C4-2B (cell line): Measurements from ENCODE around the gene TNPO1.

Source experiments
- H3K27ac ChIP-seq: fragments of 450-650 bp; 2 replicates; pipeline ENCODE4 v1.5.1; 2017
- ZFX ChIP-seq: fragments of 450-650 bp; IDR thresholded peaks from 2 replicates; pipeline ENCODE4 v1.6.1; 2017
- TF ChIP-seq, protein P1 (sequence below): fragments of 450-650 bp; conservative IDR thresholded peaks from 2 replicates; pipeline ENCODE4 v1.5.1; 2017; ENCODE audit warnings: mild to moderate bottlenecking

Gene TNPO1

DNA sequence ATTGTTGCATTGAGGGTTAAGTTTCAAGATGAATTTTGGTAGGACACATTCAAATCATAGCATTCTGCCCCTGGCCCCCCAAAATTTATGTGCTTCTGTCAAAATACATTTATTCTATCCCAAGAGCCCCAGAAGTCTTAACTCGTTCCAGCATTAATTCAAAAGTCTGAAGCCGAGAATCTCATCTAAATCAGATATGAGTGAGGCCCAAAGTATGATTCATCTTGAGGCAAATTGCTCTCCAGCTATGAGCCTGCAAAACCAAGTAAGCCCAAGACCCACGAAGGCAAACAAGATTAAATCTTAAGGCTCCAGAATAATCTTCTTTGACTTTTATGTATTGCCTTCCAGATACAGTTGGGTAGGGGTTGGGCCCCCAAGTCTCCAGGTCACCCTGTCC is 19.2 kb downstream of the TNPO1 start:
- TF ChIP-seq, protein P1, sequence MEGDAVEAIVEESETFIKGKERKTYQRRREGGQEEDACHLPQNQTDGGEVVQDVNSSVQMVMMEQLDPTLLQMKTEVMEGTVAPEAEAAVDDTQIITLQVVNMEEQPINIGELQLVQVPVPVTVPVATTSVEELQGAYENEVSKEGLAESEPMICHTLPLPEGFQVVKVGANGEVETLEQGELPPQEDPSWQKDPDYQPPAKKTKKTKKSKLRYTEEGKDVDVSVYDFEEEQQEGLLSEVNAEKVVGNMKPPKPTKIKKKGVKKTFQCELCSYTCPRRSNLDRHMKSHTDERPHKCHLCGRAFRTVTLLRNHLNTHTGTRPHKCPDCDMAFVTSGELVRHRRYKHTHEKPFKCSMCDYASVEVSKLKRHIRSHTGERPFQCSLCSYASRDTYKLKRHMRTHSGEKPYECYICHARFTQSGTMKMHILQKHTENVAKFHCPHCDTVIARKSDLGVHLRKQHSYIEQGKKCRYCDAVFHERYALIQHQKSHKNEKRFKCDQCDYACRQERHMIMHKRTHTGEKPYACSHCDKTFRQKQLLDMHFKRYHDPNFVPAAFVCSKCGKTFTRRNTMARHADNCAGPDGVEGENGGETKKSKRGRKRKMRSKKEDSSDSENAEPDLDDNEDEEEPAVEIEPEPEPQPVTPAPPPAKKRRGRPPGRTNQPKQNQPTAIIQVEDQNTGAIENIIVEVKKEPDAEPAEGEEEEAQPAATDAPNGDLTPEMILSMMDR, result no peak
- no peak for TF ChIP-seq ZFX
- H3K27ac ChIP-seq, result no peak overlapping the region

DNA sequence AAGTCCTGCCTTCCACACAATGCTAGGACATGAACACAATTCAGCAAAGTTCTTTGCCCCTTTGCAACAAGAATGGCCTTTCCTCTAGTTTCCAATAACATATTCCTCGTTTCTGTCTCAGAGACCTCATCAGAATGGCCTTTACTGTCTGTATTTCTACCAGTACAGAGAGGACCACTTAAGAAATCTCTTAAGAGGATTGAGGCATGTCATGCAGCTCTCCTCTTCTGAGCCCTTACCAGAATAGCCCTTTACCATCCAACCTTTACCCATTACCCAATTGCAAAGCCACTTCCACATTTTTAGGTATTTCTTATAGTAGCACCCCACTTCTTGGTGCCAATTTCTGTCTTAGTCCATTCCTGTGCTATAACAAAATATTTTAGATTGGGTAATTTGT is 20.3 kb downstream of the TNPO1 start:
- TF ChIP-seq ZFX, result no peak
- TF ChIP-seq, protein P1, result no peak
- H3K27ac ChIP-seq, result no peak overlapping the region

DNA sequence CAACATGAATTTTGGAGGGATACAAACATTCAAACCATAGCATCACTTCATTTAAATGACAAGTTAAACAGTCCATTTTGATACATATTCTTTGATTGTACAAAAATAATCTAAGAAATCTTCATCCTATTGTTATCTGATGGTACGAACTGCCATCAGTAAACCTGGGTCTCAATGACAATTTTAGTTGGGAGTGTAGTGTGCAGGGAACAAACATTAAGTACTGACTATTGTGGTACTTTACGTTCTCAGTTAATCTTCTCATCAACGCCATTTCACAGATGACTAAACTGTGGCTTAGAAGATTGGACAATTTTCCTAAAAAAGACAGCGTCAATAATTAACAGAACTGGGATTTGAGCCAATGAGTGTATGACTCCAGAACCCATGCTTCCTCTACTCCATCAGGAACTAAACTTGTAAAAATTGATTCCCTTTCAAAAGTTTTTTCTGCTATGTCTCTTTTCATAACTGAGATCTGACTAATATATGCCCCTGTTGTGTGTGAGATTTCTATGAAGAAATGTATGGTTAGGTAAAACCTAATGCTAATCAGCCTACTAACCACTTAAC is 21.1 kb downstream of the TNPO1 start:
- TF ChIP-seq ZFX, result no peak
- TF ChIP-seq, protein P1, result no peak
- H3K27ac ChIP-seq, result no peak overlapping the region

DNA sequence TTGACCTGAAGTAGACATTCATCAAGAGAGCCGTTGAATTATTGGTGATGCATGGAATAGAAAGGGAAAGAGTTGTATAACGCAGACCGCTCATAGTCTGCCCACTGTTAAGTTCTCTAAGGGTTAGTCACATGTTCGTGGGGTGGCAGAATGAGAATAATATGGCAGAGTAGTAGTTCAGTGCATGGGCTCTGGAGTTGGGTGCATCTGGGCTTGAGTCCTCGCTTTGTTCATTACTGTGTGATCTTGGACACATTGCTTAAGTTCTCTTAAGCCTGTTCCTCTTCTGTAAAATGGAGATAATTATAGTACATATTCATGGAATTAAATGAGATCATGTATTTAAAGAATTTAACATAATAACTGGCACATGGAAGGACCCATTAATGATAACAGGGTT is 23.6 kb downstream of the TNPO1 start:
- TF ChIP-seq ZFX, result no peak
- TF ChIP-seq, protein P1, result no peak
- no peak overlapping the region for H3K27ac ChIP-seq

DNA sequence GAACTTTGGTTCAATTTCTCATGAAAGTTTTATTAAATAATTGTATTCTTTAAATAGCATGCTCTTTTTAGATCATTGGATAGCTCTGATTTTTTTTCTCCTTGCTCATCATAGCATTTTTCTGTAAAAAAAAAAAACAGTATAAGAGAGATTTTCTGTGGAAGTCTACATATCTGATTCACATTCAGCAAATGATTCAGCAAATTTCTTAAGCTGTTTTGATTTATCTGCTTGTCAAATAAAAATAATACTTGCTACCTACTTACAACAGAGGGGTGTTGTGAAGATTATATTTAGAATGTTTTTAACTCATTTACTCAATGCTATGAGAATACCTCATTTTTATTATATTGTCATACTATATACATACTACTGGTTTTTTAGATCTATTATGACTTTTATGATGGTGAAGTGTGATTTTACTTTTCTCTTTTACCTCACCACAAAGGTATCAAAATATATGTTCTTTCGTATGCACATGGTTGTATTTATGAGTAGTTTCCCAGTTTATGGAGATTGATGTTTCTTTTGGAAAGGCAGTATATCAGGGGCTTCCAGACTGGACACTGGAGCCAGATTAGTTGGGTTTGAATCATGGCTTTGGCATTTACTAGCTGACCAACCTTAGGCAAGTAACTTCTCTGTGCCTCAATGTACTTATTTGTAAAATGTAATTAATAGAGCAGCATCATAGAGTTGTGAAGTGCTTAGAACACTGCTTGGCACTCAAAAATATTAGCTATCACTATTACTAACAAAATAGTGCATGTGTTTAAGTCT is 25.5 kb downstream of the TNPO1 start:
- no peak for TF ChIP-seq ZFX
- TF ChIP-seq, protein P1, result no peak
- H3K27ac ChIP-seq, result no peak overlapping the region

DNA sequence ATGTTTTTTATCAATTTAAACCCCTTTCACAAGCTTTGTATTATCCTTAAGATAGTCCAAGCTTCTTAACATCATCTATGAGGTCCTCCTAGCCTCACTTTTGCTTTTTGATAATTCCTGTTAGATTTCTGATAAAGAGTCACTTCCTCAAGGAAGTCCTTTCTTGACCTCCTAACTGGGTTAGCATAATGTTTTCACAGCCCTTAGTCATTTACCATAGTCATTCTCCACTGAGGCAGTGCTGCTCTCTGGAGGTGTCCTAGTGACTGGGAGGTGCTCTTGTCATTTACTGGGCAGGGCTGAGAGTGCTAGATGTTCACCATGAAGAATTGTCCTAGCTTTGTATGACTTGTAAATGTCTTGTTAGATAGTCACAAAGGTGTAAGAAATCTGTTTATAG is 26.4 kb downstream of the TNPO1 start:
- no peak overlapping the region for H3K27ac ChIP-seq
- TF ChIP-seq ZFX, result no peak
- TF ChIP-seq, protein P1, result no peak

DNA sequence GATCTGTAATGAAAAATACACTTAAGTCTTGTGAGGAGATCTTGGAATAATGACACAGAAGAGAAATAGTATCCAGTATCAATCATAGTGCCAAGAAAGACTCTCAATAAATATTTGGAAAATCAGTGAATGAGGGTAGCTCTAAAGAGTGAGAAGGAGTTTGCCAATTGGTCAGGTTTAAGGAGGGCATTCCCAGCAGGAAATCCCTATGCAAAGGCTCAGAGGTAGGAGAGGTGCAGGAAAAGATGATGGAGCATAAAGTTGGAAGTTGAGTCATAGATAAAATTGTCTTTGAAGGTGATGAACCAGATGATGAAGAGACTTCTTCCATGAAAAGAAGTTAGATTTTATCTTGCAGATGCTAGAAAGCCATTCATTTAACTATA is 27.8 kb downstream of the TNPO1 start:
- no peak overlapping the region for H3K27ac ChIP-seq
- TF ChIP-seq, protein P1, result no peak
- TF ChIP-seq ZFX, result no peak
